Transverse colon (tissue), 4 donors: ENCODE measurements around the gene CHMP1A. TPM values are rescaled to one million over a fixed set of nuclear protein-coding genes. Genes with fewer than 3 reads are reported as not detected.

Experiments used
- DNase-seq: peaks from one replicate; pipeline ENCODE4 v3.0.0-alpha.2; 2019
- H3K27ac ChIP-seq, 4 donors: fragments of 200-600 bp; sonication (generic); 2 replicates each; pipeline ENCODE4 v1.5.1; 2016 to 2018; ENCODE audit warnings: inconsistent platforms in 4 of 4
- H3K27me3 ChIP-seq: fragments of 200-600 bp; sonication (generic); 2 replicates; pipeline ENCODE4 v1.5.1; 2017; ENCODE audit warnings: inconsistent platforms
- H3K36me3 ChIP-seq, 4 donors: fragments of 200-600 bp; sonication (generic); 2 replicates each; pipeline ENCODE4 v1.5.1; 2017 to 2019; ENCODE audit warnings: inconsistent platforms in 4 of 4
- H3K4me1 ChIP-seq, 4 donors: fragments of 200-600 bp; sonication (generic); 2 replicates each; pipeline ENCODE4 v1.5.1; 2017 to 2020; ENCODE audit warnings: inconsistent platforms in 4 of 4
- H3K4me3 ChIP-seq, 4 donors: fragments of 200-600 bp; sonication (generic); 1 replicate in 1 of 4; 2 replicates in 3 of 4; pipeline versions ENCODE4 v1.5.1 to v1.6.1; 2017 to 2019; ENCODE audit warnings: inconsistent platforms in 4 of 4
- H3K9me3 ChIP-seq, 2 donors: fragments of 200-600 bp; sonication (generic); 2 replicates each; pipeline ENCODE4 v1.5.1; 2017 to 2019; ENCODE audit warnings: inconsistent platforms in 2 of 2
- CTCF ChIP-seq, 5 experiments: fragments of 200-600 bp in 3 of 5; fragments of 450-650 bp in 2 of 5; sonication (generic) in 3 of 5; IDR thresholded peaks; 1 replicate in 2 of 5; 2 replicates in 3 of 5; pipeline ENCODE4 v1.5.1; 2016 to 2017; ENCODE audit warnings: antibody characterized with exemption in 5 of 5, inconsistent platforms in 3 of 5, mild to moderate bottlenecking in 2 of 5, moderate library complexity in 1 of 5
- EP300 ChIP-seq: sonication (generic); formaldehyde crosslinking; IDR thresholded peaks from one replicate; pipeline ENCODE4 v1.6.1; 2017; ENCODE audit warnings: antibody characterized with exemption, low read depth
- POLR2A ChIP-seq: fragments of 450-650 bp; IDR thresholded peaks from one replicate; pipeline ENCODE4 v1.6.1; 2016; ENCODE audit warnings: antibody characterized with exemption, mild to moderate bottlenecking, moderate library complexity
- POLR2AphosphoS5 ChIP-seq, 3 donors: sonication (generic); formaldehyde crosslinking; IDR thresholded peaks; one replicate each; pipeline ENCODE4 v1.6.1; 2016; ENCODE audit warnings: antibody characterized with exemption in 3 of 3
- WGBS, 2 donors: methylation state at CpG; one replicate each; pipeline ENCODE4 v1.1.5; 2018; ENCODE audit warnings: low coverage in 1 of 2; 5-methylcytosine and 5-hydroxymethylcytosine counted together
- in situ Hi-C, 4 donors: fragments of 200-750 bp; cut with MboI; loops; one replicate each; pipeline versions ENCODE4 v1.15.0 to v1.15.1; 2017; ENCODE audit warnings: low sequenced_read_pairs in 3 of 4, low pct_ligation_motif_present in 1 of 4, low pct_unique_long_range_greater_than_20kb in 1 of 4
- intact Hi-C: fragments of 100-400 bp; cut with DNase I; formaldehyde crosslinking; loops from one replicate; pipeline ENCODE4 v1.15.1; 2023; ENCODE audit warnings: low total_unique reads
- total RNA-seq, 4 donors: library from RNA; depleted of rRNA; stranded (reverse); fragments of >200 nt; gene quantifications; one replicate each; pipeline ENCODE4 v1.1.0, GENCODE V29; 2016

CHMP1A gene
- total RNA-seq, 4 donors from 2014 or later: 131 to 184 (median 144) TPM

GRCh38 chr16:89670496-89671431, 13.3 kb upstream of the CHMP1A start:
- Histone ChIP-seq H3K4me3 (no peak overlapping the region), H3K9me3 (no peaks in the 10 kb centered on the region), H3K27me3 (no peaks in the 10 kb centered on the region), H3K27ac (no peak overlapping the region), H3K4me1 (no peaks in the 10 kb centered on the region), H3K36me3 (no peaks in the 10 kb centered on the region)
- 62 to 83% methylated on average over 5 to 10 of the region's 10 CpGs for WGBS, 2 donors
- no peak for TF ChIP-seq POLR2AphosphoS5 (IDR thresholded peaks at IDR 0.05)
- TF ChIP-seq EP300: no peak
- no peak for TF ChIP-seq CTCF (IDR thresholded peaks at IDR 0.05)
- DNase-seq: no peak
- intact Hi-C loops (no loop called here), in situ Hi-C loops (no loop called here)

- no peaks in the 10 kb centered on the region for H3K4me1 ChIP-seq
- in situ Hi-C loops (no loop called here), intact Hi-C loops (no loop called here)
- no peak for TF ChIP-seq POLR2AphosphoS5 (IDR thresholded peaks at IDR 0.05)
- TF ChIP-seq EP300: no peak
- no peak for TF ChIP-seq POLR2A
- TF ChIP-seq CTCF (IDR thresholded peaks at IDR 0.05): no peak
- H3K27ac ChIP-seq: no peak overlapping the region
- no peaks in the 10 kb centered on the region for H3K27me3 ChIP-seq
- H3K36me3 ChIP-seq: no peaks in the 10 kb centered on the region
- WGBS, 2 donors: 89% methylated on average over 12 of the region's 13 CpGs; no CpG with 5 or more reads in 1 of the 2 donors
- H3K4me3 ChIP-seq: no peak overlapping the region
- H3K9me3 ChIP-seq: no peaks in the 10 kb centered on the region
- no peak for DNase-seq
These were observed 12.2 kb upstream of the CHMP1A start for GRCh38 chr16:89669755-89670154.

- Histone ChIP-seq H3K4me1 (no peaks in the 10 kb centered on the region), H3K27me3 (no peaks in the 10 kb centered on the region), H3K27ac (no peak overlapping the region), H3K36me3 (no peaks in the 10 kb centered on the region), H3K9me3 (no peaks in the 10 kb centered on the region), H3K4me3 (no peak overlapping the region)
- no peak for TF ChIP-seq POLR2AphosphoS5 (IDR thresholded peaks at IDR 0.05)
- no peak for TF ChIP-seq CTCF (IDR thresholded peaks at IDR 0.05)
- TF ChIP-seq POLR2A: no peak
- no peak for TF ChIP-seq EP300
- WGBS, 2 donors: 64% methylated on average over 5 of the region's 5 CpGs; no CpG with 5 or more reads in 1 of the 2 donors
- intact Hi-C loops: no loop called here
- in situ Hi-C loops: no loop called here
- no peak for DNase-seq
These were observed 11.3 kb upstream of the CHMP1A start for GRCh38 chr16:89668790-89669158.

- no peaks in the 10 kb centered on the region for H3K9me3 ChIP-seq
- no peak for DNase-seq
- intact Hi-C loops (no loop called here), in situ Hi-C loops (no loop called here)
- WGBS, 2 donors: 74% methylated on average over 8 of the region's 9 CpGs; no CpG with 5 or more reads in 1 of the 2 donors
- TF ChIP-seq POLR2AphosphoS5 (IDR thresholded peaks at IDR 0.05) (no peak), EP300 (no peak), CTCF (IDR thresholded peaks at IDR 0.05) (no peak), POLR2A (no peak)
- no peaks in the 10 kb centered on the region for H3K4me1 ChIP-seq
- no peaks in the 10 kb centered on the region for H3K27me3 ChIP-seq
- no peaks in the 10 kb centered on the region for H3K36me3 ChIP-seq
- no peak overlapping the region for H3K4me3 ChIP-seq
- H3K27ac ChIP-seq: no peak overlapping the region
These were observed 10.1 kb upstream of the CHMP1A start for GRCh38 chr16:89667633-89668032.
